DOHH2 (cell line): ENCODE results near the gene ID2.
A peak's percentile ranks its signal among the peaks of the same experiment; 100 is the strongest.

ENCODE experiments used
- H3F3A ChIP-seq: fragments of 200-600 bp; sonication (generic), shearing (Covaris generic); 2 replicates; pipeline ENCODE4 v1.6.0; 2016; ENCODE audit warnings: antibody characterized with exemption, mild to moderate bottlenecking; ENCODE audit not compliant: control insufficient read depth, insufficient read depth
- H3K27ac ChIP-seq: fragments of 200-600 bp; sonication (generic); 2 replicates; pipeline ENCODE4 v1.5.1; 2014; ENCODE audit warnings: low read depth, mild to moderate bottlenecking, low read length, moderate library complexity
- H3K27me3 ChIP-seq: fragments of 200-600 bp; sonication (generic); 2 replicates; pipeline ENCODE4 v1.6.1; 2014; ENCODE audit warnings: mild to moderate bottlenecking, low read length, mixed read lengths; ENCODE audit not compliant: control insufficient read depth
- H3K36me3 ChIP-seq: fragments of 200-600 bp; sonication (generic); 2 replicates; pipeline ENCODE4 v1.6.1; 2014; ENCODE audit warnings: mild to moderate bottlenecking, low read length, moderate library complexity, mixed read lengths; ENCODE audit not compliant: control insufficient read depth
- H3K4me1 ChIP-seq: fragments of 200-600 bp; sonication (generic); 2 replicates; pipeline ENCODE4 v1.6.1; 2014; ENCODE audit warnings: mild to moderate bottlenecking, low read length, mixed read lengths; ENCODE audit not compliant: control insufficient read depth
- H3K4me2 ChIP-seq: fragments of 200-600 bp; sonication (generic); 2 replicates; pipeline ENCODE4 v1.6.0; 2014; ENCODE audit warnings: mild to moderate bottlenecking, low read length, moderate library complexity
- H3K4me3 ChIP-seq: fragments of 200-600 bp; sonication (generic); 2 replicates; pipeline ENCODE4 v1.5.1; 2014; ENCODE audit warnings: mild to moderate bottlenecking, low read length, mixed read lengths
- H3K79me2 ChIP-seq: fragments of 200-600 bp; sonication (generic); 2 replicates; pipeline ENCODE4 v1.6.1; 2014; ENCODE audit warnings: mild to moderate bottlenecking, low read length, mixed read lengths; ENCODE audit not compliant: control insufficient read depth
- H3K9me2 ChIP-seq: fragments of 200-600 bp; sonication (generic); replicated peaks from 2 replicates; pipeline ENCODE4 v1.6.1; 2014; ENCODE audit warnings: mild to moderate bottlenecking, low read length, mixed read lengths; ENCODE audit not compliant: control insufficient read depth
- H3K9me3 ChIP-seq: fragments of 200-600 bp; sonication (generic); 2 replicates; pipeline ENCODE4 v1.6.1; 2014; ENCODE audit warnings: antibody characterized with exemption, low read length, mixed read lengths; ENCODE audit not compliant: control insufficient read depth, insufficient read depth
- H4K20me1 ChIP-seq: fragments of 200-600 bp; sonication (generic); 2 replicates; pipeline ENCODE4 v1.6.0; 2014; ENCODE audit warnings: low read depth, mild to moderate bottlenecking, antibody characterized with exemption, low read length, moderate library complexity; ENCODE audit not compliant: control insufficient read depth, insufficient read depth
- CTCF ChIP-seq: fragments of 200-600 bp; sonication (generic); IDR thresholded peaks from one replicate; pipeline ENCODE4 v1.5.1; 2014; ENCODE audit warnings: antibody characterized with exemption, mild to moderate bottlenecking, low read depth, low read length; ENCODE audit not compliant: poor library complexity, severe bottlenecking
- EZH2phosphoT487 ChIP-seq: fragments of 200-600 bp; sonication (generic); IDR thresholded peaks from 2 replicates; pipeline ENCODE4 v1.6.1; 2017; ENCODE audit warnings: borderline replicate concordance, mild to moderate bottlenecking, antibody characterized with exemption, low read length, moderate library complexity, mixed read lengths

ID2 gene

GRCh38 chr2:8679567-8679826 is 2.4 kb upstream of the ID2 start:
- H3K9me2 ChIP-seq, result no peaks in the 10 kb centered on the region
- H4K20me1 ChIP-seq, result peaks cover 7% of the 10 kb centered on the region; the same call in 1 of the 2 replicates
- peaks cover 5% of the 10 kb centered on the region for H3K9me3 ChIP-seq
- H3K27ac ChIP-seq, result peak overlapping the region; percentile 79
- H3K4me2 ChIP-seq, result peak overlapping the region; percentile 72
- H3K4me1 ChIP-seq, result peaks cover 38% of the 10 kb centered on the region
- peaks cover 30% of the 10 kb centered on the region for H3K79me2 ChIP-seq
- no peak for TF ChIP-seq CTCF
- TF ChIP-seq EZH2phosphoT487, result no peak
- H3K4me3 ChIP-seq, result peak overlapping the region; percentile 70
- peaks cover 31% of the 10 kb centered on the region for H3F3A ChIP-seq
- H3K27me3 ChIP-seq, result peaks cover 15% of the 10 kb centered on the region
- H3K36me3 ChIP-seq, result peaks cover 16% of the 10 kb centered on the region

- Histone ChIP-seq H3K4me1 (peaks cover 44% of the 10 kb centered on the region), H3K9me2 (no peaks in the 10 kb centered on the region), H3K4me3 (peak overlapping the region; percentile 70), H3K79me2 (peaks cover 36% of the 10 kb centered on the region), H4K20me1 (peaks cover 7% of the 10 kb centered on the region; the same call in 1 of the 2 replicates), H3K36me3 (peaks cover 18% of the 10 kb centered on the region), H3F3A (peaks cover 34% of the 10 kb centered on the region), H3K4me2 (peak overlapping the region; percentile 72), H3K27ac (peak overlapping the region; percentile 79), H3K27me3 (peaks cover 11% of the 10 kb centered on the region), H3K9me3 (no peaks in the 10 kb centered on the region)
- no peak for TF ChIP-seq CTCF
- no peak for TF ChIP-seq EZH2phosphoT487
These were observed 1.8 kb upstream of the ID2 start for GRCh38 chr2:8679827-8680731.

GRCh38 chr2:8680822-8681760 is 765 bp upstream of the ID2 start:
- peaks cover 49% of the 10 kb centered on the region for H3K4me1 ChIP-seq
- peaks cover 7% of the 10 kb centered on the region; the same call in 1 of the 2 replicates for H4K20me1 ChIP-seq
- H3K27ac ChIP-seq, result peak overlapping the region; percentile 79
- peaks cover 34% of the 10 kb centered on the region for H3F3A ChIP-seq
- H3K36me3 ChIP-seq, result peaks cover 18% of the 10 kb centered on the region
- peaks cover 37% of the 10 kb centered on the region for H3K79me2 ChIP-seq
- H3K4me3 ChIP-seq, result peak overlapping the region; percentile 70
- H3K9me3 ChIP-seq, result no peaks in the 10 kb centered on the region
- peaks cover 11% of the 10 kb centered on the region for H3K27me3 ChIP-seq
- no peak for TF ChIP-seq EZH2phosphoT487
- no peak for TF ChIP-seq CTCF
- no peaks in the 10 kb centered on the region for H3K9me2 ChIP-seq
- peak overlapping the region; percentile 72 for H3K4me2 ChIP-seq
